Measurements from ENCODE around the gene PIERCE2.

GRCh38 chr15:55461447-55461846 is 53.2 kb downstream of the PIERCE2 start:
- no peak for TF ChIP-seq CTCF (conservative IDR thresholded peaks at IDR 0.05; ENCODE audit: low read depth in 2 of 2)
- no peak for TF ChIP-seq ZNF114 (CRISPR knock-in tag; IDR thresholded peaks at IDR 0.05)
- TF ChIP-seq POLR2AphosphoS5 (IDR thresholded peaks at IDR 0.05; ENCODE audit: low read depth) = no peak
- TF ChIP-seq, protein P1, sequence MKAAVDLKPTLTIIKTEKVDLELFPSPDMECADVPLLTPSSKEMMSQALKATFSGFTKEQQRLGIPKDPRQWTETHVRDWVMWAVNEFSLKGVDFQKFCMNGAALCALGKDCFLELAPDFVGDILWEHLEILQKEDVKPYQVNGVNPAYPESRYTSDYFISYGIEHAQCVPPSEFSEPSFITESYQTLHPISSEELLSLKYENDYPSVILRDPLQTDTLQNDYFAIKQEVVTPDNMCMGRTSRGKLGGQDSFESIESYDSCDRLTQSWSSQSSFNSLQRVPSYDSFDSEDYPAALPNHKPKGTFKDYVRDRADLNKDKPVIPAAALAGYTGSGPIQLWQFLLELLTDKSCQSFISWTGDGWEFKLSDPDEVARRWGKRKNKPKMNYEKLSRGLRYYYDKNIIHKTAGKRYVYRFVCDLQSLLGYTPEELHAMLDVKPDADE (IDR thresholded peaks at IDR 0.05) = no peak
- TF ChIP-seq EZH2phosphoT487 (IDR thresholded peaks at IDR 0.05; ENCODE audit: unreplicated experiment) = no peak
- TF ChIP-seq, protein P2, sequence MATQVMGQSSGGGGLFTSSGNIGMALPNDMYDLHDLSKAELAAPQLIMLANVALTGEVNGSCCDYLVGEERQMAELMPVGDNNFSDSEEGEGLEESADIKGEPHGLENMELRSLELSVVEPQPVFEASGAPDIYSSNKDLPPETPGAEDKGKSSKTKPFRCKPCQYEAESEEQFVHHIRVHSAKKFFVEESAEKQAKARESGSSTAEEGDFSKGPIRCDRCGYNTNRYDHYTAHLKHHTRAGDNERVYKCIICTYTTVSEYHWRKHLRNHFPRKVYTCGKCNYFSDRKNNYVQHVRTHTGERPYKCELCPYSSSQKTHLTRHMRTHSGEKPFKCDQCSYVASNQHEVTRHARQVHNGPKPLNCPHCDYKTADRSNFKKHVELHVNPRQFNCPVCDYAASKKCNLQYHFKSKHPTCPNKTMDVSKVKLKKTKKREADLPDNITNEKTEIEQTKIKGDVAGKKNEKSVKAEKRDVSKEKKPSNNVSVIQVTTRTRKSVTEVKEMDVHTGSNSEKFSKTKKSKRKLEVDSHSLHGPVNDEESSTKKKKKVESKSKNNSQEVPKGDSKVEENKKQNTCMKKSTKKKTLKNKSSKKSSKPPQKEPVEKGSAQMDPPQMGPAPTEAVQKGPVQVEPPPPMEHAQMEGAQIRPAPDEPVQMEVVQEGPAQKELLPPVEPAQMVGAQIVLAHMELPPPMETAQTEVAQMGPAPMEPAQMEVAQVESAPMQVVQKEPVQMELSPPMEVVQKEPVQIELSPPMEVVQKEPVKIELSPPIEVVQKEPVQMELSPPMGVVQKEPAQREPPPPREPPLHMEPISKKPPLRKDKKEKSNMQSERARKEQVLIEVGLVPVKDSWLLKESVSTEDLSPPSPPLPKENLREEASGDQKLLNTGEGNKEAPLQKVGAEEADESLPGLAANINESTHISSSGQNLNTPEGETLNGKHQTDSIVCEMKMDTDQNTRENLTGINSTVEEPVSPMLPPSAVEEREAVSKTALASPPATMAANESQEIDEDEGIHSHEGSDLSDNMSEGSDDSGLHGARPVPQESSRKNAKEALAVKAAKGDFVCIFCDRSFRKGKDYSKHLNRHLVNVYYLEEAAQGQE (IDR thresholded peaks at IDR 0.05; ENCODE audit: unreplicated experiment) = no peak
- TF ChIP-seq EZH2 (IDR thresholded peaks at IDR 0.05; ENCODE audit: low read depth, unreplicated experiment) = no peak
